Cerebellar cortex (tissue), 1 donor: Measurements from ENCODE around the gene NPBWR2.
A peak's percentile ranks its signal among the peaks of the same experiment; 100 is the strongest.

Experiments
- DNase-seq: peaks from one replicate; pipeline ENCODE4 v3.0.0-alpha.2; 2015; ENCODE audit warnings: low spot score

NPBWR2 gene, protein sequence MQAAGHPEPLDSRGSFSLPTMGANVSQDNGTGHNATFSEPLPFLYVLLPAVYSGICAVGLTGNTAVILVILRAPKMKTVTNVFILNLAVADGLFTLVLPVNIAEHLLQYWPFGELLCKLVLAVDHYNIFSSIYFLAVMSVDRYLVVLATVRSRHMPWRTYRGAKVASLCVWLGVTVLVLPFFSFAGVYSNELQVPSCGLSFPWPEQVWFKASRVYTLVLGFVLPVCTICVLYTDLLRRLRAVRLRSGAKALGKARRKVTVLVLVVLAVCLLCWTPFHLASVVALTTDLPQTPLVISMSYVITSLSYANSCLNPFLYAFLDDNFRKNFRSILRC

GRCh38 chr20:64106981-64107735 lies at the start of gene NPBWR2:
Gene NPBWR2, minus strand, starts transcription at chr20:64107565. Its CDS starts 734 bp downstream, at chr20:64106831.
- DNase-seq = no peak

GRCh38 chr20:64156136-64156885 lies 48.9 kb upstream of the NPBWR2 start:
- DNase-seq = peak; percentile 24

GRCh38 chr20:64155258-64156135 lies 48.1 kb upstream of the NPBWR2 start:
- DNase-seq = peak; percentile 88

DNA sequence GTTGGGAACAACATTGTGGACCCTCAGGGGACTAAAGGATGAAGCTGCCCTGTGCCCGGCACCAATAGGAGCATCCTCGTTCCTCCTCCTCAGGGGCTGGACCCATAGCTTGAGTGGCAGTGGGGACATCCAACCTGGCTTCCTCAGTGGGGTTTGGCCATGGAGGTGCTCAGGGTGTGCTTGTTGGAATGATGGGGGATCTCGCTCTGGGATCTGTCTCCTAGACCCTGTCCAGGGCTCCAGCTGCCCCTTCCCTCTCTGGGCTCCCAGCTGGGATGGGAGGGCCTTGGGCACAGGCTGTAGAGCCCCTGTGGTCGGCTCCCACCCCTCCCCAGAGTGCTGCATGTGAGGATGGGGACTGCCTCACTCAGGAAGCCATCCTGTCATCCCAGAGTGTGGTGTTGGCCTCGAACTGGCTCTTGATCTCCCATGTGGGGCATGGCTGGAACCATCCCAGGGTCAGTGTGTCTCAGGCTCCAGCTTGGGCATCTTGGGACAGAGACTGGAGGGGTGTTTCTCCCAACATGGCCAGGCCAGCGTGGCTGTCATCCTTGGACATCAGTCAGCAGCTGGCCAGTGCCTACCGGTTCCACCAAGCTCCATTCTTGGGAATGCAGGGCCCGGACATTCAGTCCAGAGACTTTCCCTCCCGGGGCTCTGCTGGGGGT lies 47.4 kb upstream of the NPBWR2 start:
- DNase-seq = no peak

DNA sequence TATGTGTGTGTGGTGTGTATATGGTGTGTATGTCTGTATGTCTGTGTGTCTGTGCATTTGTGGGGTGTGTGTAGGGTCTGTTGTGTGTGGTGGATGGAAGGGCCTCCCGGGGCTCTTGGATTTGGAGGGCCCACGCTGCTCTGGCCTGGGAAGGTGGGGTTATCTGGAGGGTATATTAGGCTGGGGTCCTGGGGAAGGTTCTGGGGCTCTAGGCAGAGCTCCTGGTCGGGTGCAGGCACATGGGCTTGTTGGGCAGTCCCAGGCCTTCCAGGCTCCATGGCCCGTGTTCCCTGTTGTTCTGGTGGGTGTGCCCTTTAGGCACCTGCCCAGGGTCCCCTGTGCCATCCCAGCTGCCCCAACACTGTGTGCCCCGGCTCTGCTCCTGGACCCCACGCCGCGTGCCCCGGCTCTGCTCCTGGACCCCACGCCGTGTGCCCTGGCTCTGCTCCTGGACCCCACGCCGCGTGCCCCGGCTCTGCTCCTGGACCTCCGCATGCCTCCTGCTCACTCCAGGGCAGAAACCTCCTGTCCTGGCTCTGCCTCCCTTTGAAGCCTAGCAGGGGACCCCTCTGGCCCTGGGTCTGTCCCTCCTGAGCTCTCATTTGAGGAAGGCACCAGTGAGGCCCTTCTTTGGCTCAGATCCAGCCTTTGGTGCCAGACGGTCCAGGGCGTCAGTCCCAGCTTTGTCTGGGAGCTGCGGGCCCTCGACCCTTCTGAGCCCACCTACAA lies 46.7 kb upstream of the NPBWR2 start:
- DNase-seq = no peak

DNA sequence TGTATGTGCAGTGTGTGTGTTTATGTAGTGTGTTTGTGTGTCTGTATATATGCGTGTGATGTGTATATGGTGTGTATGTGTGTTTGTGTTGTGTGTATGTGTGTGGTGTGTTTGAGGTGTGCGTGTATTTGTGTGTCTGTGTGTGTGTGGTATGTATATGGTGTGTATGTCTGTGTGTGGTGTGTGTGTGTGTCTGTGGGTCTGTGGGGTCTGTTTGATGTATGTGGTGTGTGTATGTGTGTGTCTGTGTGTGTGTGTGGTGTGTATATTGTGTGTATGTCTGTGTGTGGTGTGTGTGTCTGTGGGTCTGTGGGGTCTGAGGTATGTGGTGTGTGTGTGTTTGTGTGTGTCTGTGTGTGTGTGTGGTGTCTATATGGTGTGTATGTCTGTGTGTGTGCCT lies 46.0 kb upstream of the NPBWR2 start:
- DNase-seq = no peak

DNA sequence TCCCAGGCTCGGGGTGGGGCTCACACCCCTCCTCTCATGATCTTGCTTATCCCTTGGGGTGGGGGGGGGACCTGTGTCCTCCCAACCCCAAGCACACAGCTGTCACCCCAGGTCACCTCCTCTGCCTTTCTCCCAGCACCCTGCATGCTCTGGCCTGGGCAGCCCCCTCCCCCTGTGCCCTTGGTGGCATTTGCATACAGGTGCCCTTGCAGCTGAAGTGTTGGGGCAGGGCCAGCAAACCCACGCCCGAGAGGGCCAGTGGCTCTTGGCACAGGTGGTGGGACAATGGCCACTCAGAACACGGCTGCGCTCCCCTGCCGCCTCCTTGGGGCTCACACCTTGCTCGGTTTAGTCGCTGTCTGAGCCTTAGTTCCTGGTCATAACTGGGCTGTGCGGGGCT lies 45.5 kb upstream of the NPBWR2 start:
- DNase-seq = no peak

DNA sequence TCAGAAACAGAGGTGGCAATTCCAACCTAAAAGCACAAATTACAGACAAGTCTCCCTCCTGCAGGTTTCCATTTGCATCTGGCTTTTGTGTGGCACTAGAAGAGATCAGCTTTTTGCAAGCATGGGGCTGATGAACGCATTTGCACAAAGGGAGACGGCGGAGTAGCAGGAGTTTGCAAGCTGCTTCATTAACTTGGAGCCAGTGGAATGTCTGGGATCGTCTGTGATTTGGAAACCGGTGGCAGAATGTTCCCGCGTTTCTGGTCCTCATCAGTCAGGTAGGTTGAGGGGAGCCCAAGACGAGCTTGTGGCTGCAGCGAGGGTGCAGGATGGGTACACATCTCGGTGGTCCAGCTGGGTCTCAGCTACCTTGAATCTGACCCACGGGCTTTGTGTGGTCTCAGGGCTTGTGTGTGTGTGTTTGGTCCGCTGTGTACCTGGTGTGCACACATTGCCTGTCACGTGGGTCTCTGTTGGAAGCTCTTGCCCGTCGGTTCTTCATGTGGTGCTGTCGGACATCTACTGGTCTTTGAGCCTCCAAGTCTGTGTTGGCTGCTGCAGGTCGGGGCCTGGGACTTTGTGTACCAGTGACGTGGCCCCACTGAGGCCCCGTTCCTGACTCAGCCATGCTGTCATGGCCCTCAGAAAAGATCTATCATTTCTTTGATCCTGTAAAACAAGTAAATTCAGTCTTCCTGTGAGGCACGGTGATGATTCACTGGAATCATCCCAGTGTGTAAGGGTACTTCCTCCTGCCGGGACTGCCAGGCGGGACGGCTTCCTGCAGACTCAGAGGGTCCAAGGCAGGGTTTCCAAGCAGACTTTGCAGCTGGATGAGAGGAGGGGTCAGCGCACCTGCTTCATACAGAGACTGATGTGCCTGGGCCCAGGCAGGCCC lies 44.5 kb upstream of the NPBWR2 start:
- no peak for DNase-seq

- no peak for DNase-seq
Measured at GRCh38 chr20:64150756-64151632, 43.6 kb upstream of the NPBWR2 start.

GRCh38 chr20:64149809-64150560 lies 42.6 kb upstream of the NPBWR2 start:
- DNase-seq = no peak

DNA sequence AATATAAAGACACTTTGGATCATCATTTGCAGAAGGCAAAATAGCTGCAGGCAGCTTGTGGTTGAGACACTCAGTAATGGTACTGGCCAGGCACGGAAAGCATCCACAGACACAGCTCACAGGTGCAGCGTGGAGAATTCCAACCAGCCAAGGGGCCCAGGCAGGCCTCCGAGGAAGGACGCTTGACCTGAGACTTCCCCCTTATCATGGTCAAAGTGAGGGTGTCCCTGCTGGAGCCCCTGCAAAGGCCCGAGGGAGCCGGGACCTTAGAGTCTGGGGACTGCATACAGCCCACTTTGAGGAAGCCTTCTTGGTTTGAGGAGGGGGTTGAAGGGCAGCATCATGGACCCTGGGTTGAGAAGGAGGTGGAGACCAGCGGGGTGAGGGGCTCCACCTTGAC lies 41.8 kb upstream of the NPBWR2 start:
- no peak for DNase-seq

DNA sequence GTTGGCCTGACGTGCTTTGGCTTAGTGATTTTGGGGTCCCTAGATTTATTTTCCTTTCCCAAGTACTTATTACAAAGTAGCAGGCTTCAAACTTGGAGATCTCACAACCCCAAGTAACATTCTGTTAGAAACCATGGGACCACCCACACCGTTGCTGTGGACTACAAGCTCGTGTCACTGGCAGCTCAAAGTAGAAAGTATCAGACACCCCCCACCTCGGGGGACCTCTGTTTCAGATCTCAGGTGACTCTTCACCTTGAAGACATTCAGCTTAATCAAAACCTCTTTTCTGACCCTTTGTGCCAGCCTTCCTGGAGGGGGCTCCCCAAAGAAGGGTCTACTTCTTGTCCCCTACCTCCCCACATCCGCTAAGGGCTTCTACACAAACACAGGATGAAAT lies 41.2 kb upstream of the NPBWR2 start:
- no peak for DNase-seq

DNA sequence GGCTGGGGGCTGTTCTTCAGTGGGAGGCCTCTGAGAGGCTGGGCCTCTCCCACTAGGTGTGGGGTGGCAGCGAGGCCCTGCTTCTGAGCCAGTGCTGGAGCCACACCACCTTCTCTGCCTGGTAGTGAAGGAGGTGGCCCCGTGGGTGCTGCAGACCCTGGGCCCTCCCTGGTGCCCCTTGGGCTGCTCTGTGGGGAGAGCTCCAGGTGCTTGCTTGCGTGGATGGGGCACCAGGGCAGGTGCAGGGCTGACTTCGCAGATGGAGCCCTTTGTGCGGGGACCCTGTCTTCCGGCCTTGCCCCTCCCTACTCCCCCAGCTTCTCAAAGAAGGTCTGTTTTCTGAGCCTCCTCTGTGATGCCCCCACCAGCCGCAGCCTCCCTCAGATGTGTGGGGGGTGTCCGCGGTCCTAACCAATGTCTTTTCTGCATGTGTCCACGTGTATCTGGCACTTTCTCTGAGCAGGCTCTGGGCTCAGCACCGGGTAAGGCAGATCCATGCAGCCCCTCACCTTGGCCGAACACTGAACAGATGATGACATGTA lies 39.6 kb upstream of the NPBWR2 start:
- DNase-seq = no peak

DNA sequence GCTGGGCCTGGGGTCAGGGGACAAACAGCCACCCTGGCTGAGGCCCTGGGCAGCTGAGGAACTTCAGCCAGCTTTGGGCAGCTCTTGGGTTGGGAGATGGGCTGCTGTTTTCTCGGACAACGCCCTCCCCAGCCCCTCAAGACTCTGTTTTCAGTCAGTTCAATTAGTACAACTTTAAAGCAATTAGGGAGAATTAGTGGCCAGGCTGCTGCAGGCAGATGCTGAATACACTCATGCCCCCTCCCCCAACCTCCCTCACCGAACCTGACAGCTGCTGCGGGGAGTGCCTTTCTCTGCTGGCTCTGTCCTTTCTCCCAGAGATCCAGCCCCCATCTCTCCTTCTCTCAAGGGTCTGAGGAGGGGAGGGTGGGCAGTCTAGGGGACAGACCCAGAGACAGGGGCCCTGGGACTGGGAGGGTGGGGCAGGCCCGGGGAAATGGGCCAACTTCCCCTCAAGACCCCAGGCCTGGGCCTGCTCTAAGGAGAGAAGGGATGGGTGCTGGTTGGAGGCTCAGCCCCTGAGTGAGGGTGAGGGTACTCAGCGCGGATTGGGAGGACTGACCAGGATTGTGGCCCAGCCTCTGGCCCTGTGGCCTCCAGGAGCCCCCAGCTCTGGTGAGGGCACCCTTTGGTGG lies 39.1 kb upstream of the NPBWR2 start:
- no peak for DNase-seq

GRCh38 chr20:64145458-64146300 lies 38.3 kb upstream of the NPBWR2 start:
- no peak for DNase-seq
